Measurements from ENCODE around the gene ZDHHC5. TPM values are rescaled to one million over a fixed set of nuclear protein-coding genes. Genes with fewer than 3 reads are reported as not detected.
A peak's percentile ranks its signal among the peaks of the same experiment; 100 is the strongest.
"Not testable (repeated sequence)": the region's sequence is repeated elsewhere in the genome, so short reads cannot be mapped to it uniquely, and the experiment has no call there.

Gene ZDHHC5
- total and polyA plus RNA-seq, 3 experiments from 2014 or later = 45.1 to 89.0 (median 83.9) TPM

DNA sequence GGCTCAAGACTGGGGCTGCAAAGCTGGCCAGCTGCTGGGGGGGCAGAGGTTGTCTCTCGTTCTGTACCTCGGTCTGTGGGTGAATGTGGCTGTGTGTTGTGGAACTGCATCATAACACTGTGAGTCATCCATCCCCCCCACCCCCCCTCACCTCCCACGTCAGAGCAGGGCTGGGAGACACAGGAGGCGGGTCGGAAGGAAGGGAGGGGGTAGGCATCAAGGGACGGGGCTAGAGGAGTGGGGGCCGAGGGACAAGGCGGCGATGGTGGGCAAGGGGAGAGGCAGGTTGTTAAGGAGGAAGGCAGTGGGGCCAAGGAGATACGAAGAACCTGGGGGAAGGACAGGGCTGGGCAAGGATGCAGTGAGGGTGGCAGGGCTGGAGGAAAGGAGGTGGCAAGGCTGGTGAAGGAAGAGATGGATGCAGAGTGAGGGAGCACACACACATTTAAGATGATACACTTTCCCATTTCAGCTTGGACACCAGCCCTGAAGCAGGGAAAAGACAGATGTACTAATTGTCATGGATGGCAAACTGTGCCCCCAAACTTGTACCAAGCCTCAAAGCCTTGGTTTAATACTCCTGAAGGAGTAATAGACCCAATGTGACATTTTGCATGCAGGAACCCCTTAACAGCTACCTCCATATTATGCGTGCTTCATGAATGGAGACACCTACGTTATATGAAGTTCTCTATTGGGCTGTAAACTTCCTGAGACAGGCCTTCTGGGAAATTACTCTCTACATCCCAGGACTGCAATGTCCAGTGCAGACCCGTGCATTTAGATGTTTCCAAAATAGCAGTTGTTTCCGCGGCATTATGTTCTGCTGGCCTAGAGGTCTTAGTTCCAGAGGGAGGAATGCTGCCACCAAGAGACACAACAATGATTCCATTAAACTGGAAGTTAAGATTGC, 17.8 kb upstream of the ZDHHC5 start, which contains the start of gene YPEL4:
YPEL4 (minus strand) TSS at position 87 of the 913 bp plus-strand sequence. CDS start 2,805 bp downstream, outside the sequence.
- no peaks in the 10 kb centered on the region for H3K9me3 ChIP-seq (ENCODE audit: low read length)
- no peak within 1 kb of the TSS for H3K27ac ChIP-seq (ENCODE audit: low read depth, low read length)
- ChIA-PET CTCF (interaction anchor here (1.0 to 4.2 kb wide), 5 partner anchors 9 to 123 kb away, joined by 3 to 27 read pairs (median 4); partner anchors contain the start of gene UBE2L6), POLR2A (interaction anchor here (1.4 kb wide), 1 partner anchor 17 kb away, joined by 4 read pairs; no protein-coding TSS in a partner anchor)
- Mint-ChIP-seq H3K36me3 (peaks cover 0 to 4% (median 0%) of the 10 kb centered on the region in 3 donors), H3K4me1 (peaks cover 29 to 62% (median 33%) of the 10 kb centered on the region in 3 donors), H3K27ac (peak within 1 kb of the TSS; percentile 84 to 98 (median 94)), H3K4me3 (peak within 1 kb of the TSS; percentile 77 to 93 (median 87)), H3K27me3 (peaks cover 33 to 40% of the 10 kb centered on the region in 2 donors), H3K9me3 (no peaks in the 10 kb centered on the region)
- peaks cover 19% of the 10 kb centered on the region for H3K4me1 ChIP-seq (ENCODE audit: insufficient read depth, low read length)
- peak; percentile 66 to 89 (median 74) for DNase-seq
- peak within 1 kb of the TSS; percentile 66 for H3K4me3 ChIP-seq (ENCODE audit: low read length)
- peaks cover 32% of the 10 kb centered on the region for H3K27me3 ChIP-seq (ENCODE audit: insufficient read depth, low read length, poor library complexity, severe bottlenecking)
- H3K36me3 ChIP-seq (ENCODE audit: insufficient read depth, low read length) = no peaks in the 10 kb centered on the region

GRCh38 chr11:57650739-57651090, 17.2 kb upstream of the ZDHHC5 start:
- peaks cover 33 to 34% of the 10 kb centered on the region in 2 donors for H3K27me3 Mint-ChIP-seq
- no peaks in the 10 kb centered on the region for H3K9me3 ChIP-seq (ENCODE audit: low read length)
- H3K27ac ChIP-seq (ENCODE audit: low read depth, low read length) = no peak overlapping the region
- H3K27me3 ChIP-seq (ENCODE audit: insufficient read depth, low read length, poor library complexity, severe bottlenecking) = peaks cover 31% of the 10 kb centered on the region
- H3K4me1 ChIP-seq (ENCODE audit: insufficient read depth, low read length) = peaks cover 19% of the 10 kb centered on the region
- no peak for DNase-seq
- H3K27ac Mint-ChIP-seq = peak overlapping the region in 6 of 8 donors; percentile 86 to 98 (median 94)
- H3K4me1 Mint-ChIP-seq = peaks cover 29 to 62% (median 33%) of the 10 kb centered on the region in 3 donors
- CTCF ChIA-PET = interaction anchor here (1.0 to 1.8 kb wide), 2 partner anchors 10 to 17 kb away, joined by 3 to 5 read pairs; no protein-coding TSS in a partner anchor
- H3K36me3 ChIP-seq (ENCODE audit: insufficient read depth, low read length) = no peaks in the 10 kb centered on the region
- POLR2A ChIA-PET = no interaction called here
- H3K9me3 Mint-ChIP-seq = no peaks in the 10 kb centered on the region
- H3K36me3 Mint-ChIP-seq = peaks cover 0 to 4% (median 0%) of the 10 kb centered on the region in 3 donors
- H3K4me3 Mint-ChIP-seq = peak overlapping the region in 3 of 7 donors; percentile 8 to 75 (median 12)
- no peak overlapping the region for H3K4me3 ChIP-seq (ENCODE audit: low read length)

DNA sequence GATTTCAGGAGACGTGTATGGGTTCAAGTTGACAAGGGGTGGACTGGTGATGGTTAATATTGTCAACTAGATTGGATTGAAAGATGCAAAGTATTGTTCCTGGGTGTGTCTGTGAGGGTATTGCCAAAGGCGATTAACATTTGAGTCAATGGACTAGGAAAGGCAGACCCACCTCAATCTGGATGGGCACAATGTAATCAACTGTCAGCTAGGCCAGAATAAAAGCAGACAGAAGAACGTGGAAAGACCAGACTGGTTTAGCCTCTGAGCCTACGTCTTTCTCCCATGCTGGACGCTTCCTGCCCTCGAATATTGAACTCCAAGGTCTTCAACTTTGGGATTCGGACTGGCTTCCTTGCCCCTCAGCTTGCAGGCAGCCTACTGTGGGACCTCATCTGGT, 16.5 kb upstream of the ZDHHC5 start:
- peak overlapping the region in 6 of 8 donors; percentile 81 to 98 (median 90) for H3K27ac Mint-ChIP-seq
- peaks cover 29 to 56% (median 33%) of the 10 kb centered on the region in 3 donors for H3K4me1 Mint-ChIP-seq

DNA sequence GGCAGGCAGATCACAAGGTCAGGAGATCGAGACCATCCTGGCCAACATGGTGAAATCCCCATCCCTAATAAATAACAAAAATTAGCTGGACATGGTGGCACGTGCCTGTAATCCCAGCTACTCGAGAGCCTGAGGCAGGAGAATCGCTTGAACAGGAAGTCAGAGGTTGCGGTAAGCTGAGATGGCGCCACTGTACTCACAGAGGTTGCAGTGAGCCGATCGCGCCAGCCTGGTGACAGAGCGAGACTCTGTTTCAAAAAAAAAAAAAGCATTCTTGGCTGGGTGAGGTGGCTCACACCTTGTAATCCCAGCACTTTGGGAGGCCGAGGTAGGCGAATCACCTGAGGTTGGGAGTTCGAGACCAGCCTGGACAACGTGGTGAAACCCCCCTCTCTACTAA, 15.7 kb upstream of the ZDHHC5 start:
- ChIA-PET CTCF (interaction anchor here (0.8 kb wide), 1 partner anchor 194 kb away, joined by 4 read pairs; no protein-coding TSS in a partner anchor), POLR2A (interaction anchor here (1.2 kb wide), 1 partner anchor 11 kb away, joined by 5 read pairs; no protein-coding TSS in a partner anchor)
- peak in 4 of 5 donors; percentile 29 to 51 (median 41) for DNase-seq
- H3K36me3 ChIP-seq (ENCODE audit: insufficient read depth, low read length); H3K4me3 ChIP-seq (ENCODE audit: low read length); H3K9me3 Mint-ChIP-seq; H3K27ac ChIP-seq (ENCODE audit: low read depth, low read length); H3K9me3 ChIP-seq (ENCODE audit: low read length); H3K36me3 Mint-ChIP-seq: not testable (repeated sequence)
- Mint-ChIP-seq H3K4me1 (peaks cover 29 to 54% (median 42%) of the 10 kb centered on the region in 3 donors), H3K27ac (peak overlapping the region in 7 of 8 donors; percentile 46 to 97 (median 87)), H3K27me3 (peaks cover 19 to 21% of the 10 kb centered on the region in 2 donors), H3K4me3 (peak overlapping the region in 6 of 7 donors; percentile 41 to 75 (median 66))
- Histone ChIP-seq H3K4me1 (ENCODE audit: insufficient read depth, low read length) (peaks cover 27% of the 10 kb centered on the region), H3K27me3 (ENCODE audit: insufficient read depth, low read length, poor library complexity, severe bottlenecking) (peaks cover 17% of the 10 kb centered on the region)

More for the DNA sequence above, 16.5 kb upstream of the ZDHHC5 start:
- Histone ChIP-seq H3K27me3 (ENCODE audit: insufficient read depth, low read length, poor library complexity, severe bottlenecking) (peaks cover 25% of the 10 kb centered on the region), H3K4me1 (ENCODE audit: insufficient read depth, low read length) (peaks cover 19% of the 10 kb centered on the region), H3K9me3 (ENCODE audit: low read length) (no peaks in the 10 kb centered on the region), H3K36me3 (ENCODE audit: insufficient read depth, low read length) (no peaks in the 10 kb centered on the region), H3K27ac (ENCODE audit: low read depth, low read length) (no peak overlapping the region), H3K4me3 (ENCODE audit: low read length) (no peak overlapping the region)
- ChIA-PET CTCF (interaction anchor here (0.8 to 0.9 kb wide), 2 partner anchors 150 to 193 kb away, joined by 3 to 4 read pairs; no protein-coding TSS in a partner anchor), POLR2A (no interaction called here)
- DNase-seq = no peak
- H3K4me3 Mint-ChIP-seq = peak overlapping the region in 2 of 7 donors; percentile 46 to 75
- H3K36me3 Mint-ChIP-seq = peaks cover 0 to 4% (median 0%) of the 10 kb centered on the region in 3 donors
- H3K9me3 Mint-ChIP-seq = no peaks in the 10 kb centered on the region
- peaks cover 27 to 29% of the 10 kb centered on the region in 2 donors for H3K27me3 Mint-ChIP-seq

DNA sequence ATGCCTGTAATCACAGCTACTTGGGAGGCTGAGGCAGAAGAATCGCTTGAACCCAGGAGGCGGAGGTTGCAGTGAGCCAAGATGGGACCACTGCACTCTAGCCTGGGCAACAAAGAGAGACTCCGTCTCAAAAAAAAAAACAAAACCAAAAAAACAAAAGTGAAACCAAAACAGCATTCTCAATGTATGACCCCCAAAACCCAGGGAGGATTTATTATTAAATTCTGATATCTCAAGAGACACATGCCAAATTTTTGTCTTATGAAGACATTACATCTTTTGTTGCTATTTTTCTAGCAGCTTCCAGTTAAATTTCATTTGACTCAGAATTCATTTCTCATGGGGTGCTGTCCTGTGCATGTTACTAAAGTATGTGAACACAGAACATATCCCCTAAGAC, 15.3 kb upstream of the ZDHHC5 start:
- peaks cover 32 to 54% (median 46%) of the 10 kb centered on the region in 3 donors for H3K4me1 Mint-ChIP-seq
- POLR2A ChIA-PET = interaction anchor here (1.2 kb wide), 1 partner anchor 12 kb away, joined by 5 read pairs; no protein-coding TSS in a partner anchor
- peak overlapping the region in 6 of 8 donors; percentile 61 to 97 (median 87) for H3K27ac Mint-ChIP-seq
- Histone ChIP-seq H3K27ac (ENCODE audit: low read depth, low read length) (no peak overlapping the region), H3K4me1 (ENCODE audit: insufficient read depth, low read length) (peaks cover 27% of the 10 kb centered on the region), H3K27me3 (ENCODE audit: insufficient read depth, low read length, poor library complexity, severe bottlenecking) (peaks cover 12% of the 10 kb centered on the region), H3K9me3 (ENCODE audit: low read length) (no peaks in the 10 kb centered on the region), H3K36me3 (ENCODE audit: insufficient read depth, low read length) (no peaks in the 10 kb centered on the region), H3K4me3 (ENCODE audit: low read length) (no peak overlapping the region)
- no peak for DNase-seq
- peaks cover 14 to 17% of the 10 kb centered on the region in 2 donors for H3K27me3 Mint-ChIP-seq
- H3K9me3 Mint-ChIP-seq = no peaks in the 10 kb centered on the region
- CTCF ChIA-PET = no interaction called here
- H3K36me3 Mint-ChIP-seq = peaks cover 0 to 7% (median 0%) of the 10 kb centered on the region in 3 donors
- peak overlapping the region in 6 of 7 donors; percentile 41 to 75 (median 66) for H3K4me3 Mint-ChIP-seq

- no peak for DNase-seq
- peaks cover 32 to 54% (median 47%) of the 10 kb centered on the region in 3 donors for H3K4me1 Mint-ChIP-seq
- peak overlapping the region in 6 of 8 donors; percentile 6 to 89 (median 82) for H3K27ac Mint-ChIP-seq
- H3K27me3 ChIP-seq (ENCODE audit: insufficient read depth, low read length, poor library complexity, severe bottlenecking) = peaks cover 8% of the 10 kb centered on the region
- H3K4me1 ChIP-seq (ENCODE audit: insufficient read depth, low read length) = peaks cover 30% of the 10 kb centered on the region
- H3K4me3 ChIP-seq (ENCODE audit: low read length) = no peak overlapping the region
- no peaks in the 10 kb centered on the region for H3K9me3 ChIP-seq (ENCODE audit: low read length)
- peaks cover 9 to 12% of the 10 kb centered on the region in 2 donors for H3K27me3 Mint-ChIP-seq
- no peaks in the 10 kb centered on the region for H3K36me3 ChIP-seq (ENCODE audit: insufficient read depth, low read length)
- ChIA-PET CTCF (no interaction called here), POLR2A (interaction anchor here (1.2 kb wide), 1 partner anchor 12 kb away, joined by 5 read pairs; no protein-coding TSS in a partner anchor)
- no peak overlapping the region for H3K27ac ChIP-seq (ENCODE audit: low read depth, low read length)
- no peaks in the 10 kb centered on the region for H3K9me3 Mint-ChIP-seq
- peak overlapping the region in 1 of 7 donors; percentile 79 for H3K4me3 Mint-ChIP-seq
- peaks cover 0 to 12% (median 0%) of the 10 kb centered on the region in 3 donors for H3K36me3 Mint-ChIP-seq
Observed at GRCh38 chr11:57653163-57653562, 14.8 kb upstream of the ZDHHC5 start.

GRCh38 chr11:57656885-57657193, 11.1 kb upstream of the ZDHHC5 start:
- peak overlapping the region; percentile 95 for H3K4me3 ChIP-seq (ENCODE audit: low read length)
- peaks cover 3 to 33% (median 6%) of the 10 kb centered on the region in 3 donors for H3K36me3 Mint-ChIP-seq
- peak overlapping the region; percentile 92 for H3K27ac ChIP-seq (ENCODE audit: low read depth, low read length)
- H3K9me3 Mint-ChIP-seq = no peaks in the 10 kb centered on the region
- no peaks in the 10 kb centered on the region for H3K27me3 Mint-ChIP-seq
- H3K4me1 Mint-ChIP-seq = peaks cover 25 to 49% (median 45%) of the 10 kb centered on the region in 3 donors
- DNase-seq = no peak
- H3K4me3 Mint-ChIP-seq = peak overlapping the region; percentile 92 to 98 (median 96)
- no peaks in the 10 kb centered on the region for H3K9me3 ChIP-seq (ENCODE audit: low read length)
- H3K4me1 ChIP-seq (ENCODE audit: insufficient read depth, low read length) = peaks cover 13% of the 10 kb centered on the region
- H3K27ac Mint-ChIP-seq = peak overlapping the region; percentile 91 to 99 (median 97)
- H3K27me3 ChIP-seq (ENCODE audit: insufficient read depth, low read length, poor library complexity, severe bottlenecking) = no peaks in the 10 kb centered on the region
- ChIA-PET POLR2A (interaction anchor here (0.5 to 1.1 kb wide), 2 partner anchors 11 to 191 kb away, joined by 4 to 8 read pairs; partner anchors contain the start of gene ZDHHC5), CTCF (interaction anchor here (2.0 to 3.5 kb wide), 2 partner anchors 12 to 89 kb away, joined by 10 to 15 read pairs; partner anchors contain the start of gene UBE2L6)
- peaks cover 27% of the 10 kb centered on the region for H3K36me3 ChIP-seq (ENCODE audit: insufficient read depth, low read length)
